Measurements from ENCODE around the gene TAX1BP1. TPM values are rescaled to one million over a fixed set of nuclear protein-coding genes. Genes with fewer than 3 reads are reported as not detected.
A peak's percentile ranks its signal among the peaks of the same experiment; 100 is the strongest.
"Not testable (repeated sequence)": the region's sequence is repeated elsewhere in the genome, so short reads cannot be mapped to it uniquely, and the experiment has no call there.

TAX1BP1 gene
- total RNA-seq, 1 donor from 2014 or later = 149 TPM

- peak; percentile 70 for DNase-seq (ENCODE audit: low spot score)
- intact Hi-C loops (cut with DNase I) = no loop called here
Observed at GRCh38 chr7:27834179-27834921, 94.4 kb downstream of the TAX1BP1 start.

GRCh38 chr7:27835376-27835775, 95.4 kb downstream of the TAX1BP1 start:
- DNase-seq (ENCODE audit: low spot score) = no peak
- intact Hi-C loops (cut with DNase I) = no loop called here

GRCh38 chr7:27836536-27836935, 96.6 kb downstream of the TAX1BP1 start:
- intact Hi-C loops (cut with DNase I) = no loop called here
- no peak for DNase-seq (ENCODE audit: low spot score)

- intact Hi-C loops (cut with DNase I) = no loop called here
- DNase-seq (ENCODE audit: low spot score) = no peak
Observed at GRCh38 chr7:27839099-27839498, 99.1 kb downstream of the TAX1BP1 start.

DNA sequence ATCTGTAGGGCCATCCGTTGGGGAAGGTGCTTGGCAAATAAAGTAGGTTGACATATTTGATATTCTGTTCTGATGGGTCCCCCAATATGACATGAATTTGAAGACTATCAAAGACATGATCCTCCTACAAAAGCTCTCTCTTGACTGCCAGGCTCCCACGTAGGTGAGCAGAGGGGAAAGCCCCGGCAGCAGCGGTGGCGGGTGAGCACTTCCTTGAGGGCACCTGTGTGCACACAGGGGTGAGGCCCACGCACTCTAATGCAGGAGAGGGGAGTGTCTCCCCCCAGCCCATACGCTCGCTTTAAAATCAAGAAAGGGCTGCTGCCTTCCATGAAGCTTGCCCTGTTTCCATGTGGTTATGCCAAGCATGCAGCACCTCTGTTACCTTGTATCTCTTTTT, 100.4 kb downstream of the TAX1BP1 start:
- intact Hi-C loops (cut with DNase I) = no loop called here
- no peak for DNase-seq (ENCODE audit: low spot score)

GRCh38 chr7:27840760-27841364, 100.9 kb downstream of the TAX1BP1 start:
- intact Hi-C loops (cut with DNase I) = no loop called here
- no peak for DNase-seq (ENCODE audit: low spot score)

DNA sequence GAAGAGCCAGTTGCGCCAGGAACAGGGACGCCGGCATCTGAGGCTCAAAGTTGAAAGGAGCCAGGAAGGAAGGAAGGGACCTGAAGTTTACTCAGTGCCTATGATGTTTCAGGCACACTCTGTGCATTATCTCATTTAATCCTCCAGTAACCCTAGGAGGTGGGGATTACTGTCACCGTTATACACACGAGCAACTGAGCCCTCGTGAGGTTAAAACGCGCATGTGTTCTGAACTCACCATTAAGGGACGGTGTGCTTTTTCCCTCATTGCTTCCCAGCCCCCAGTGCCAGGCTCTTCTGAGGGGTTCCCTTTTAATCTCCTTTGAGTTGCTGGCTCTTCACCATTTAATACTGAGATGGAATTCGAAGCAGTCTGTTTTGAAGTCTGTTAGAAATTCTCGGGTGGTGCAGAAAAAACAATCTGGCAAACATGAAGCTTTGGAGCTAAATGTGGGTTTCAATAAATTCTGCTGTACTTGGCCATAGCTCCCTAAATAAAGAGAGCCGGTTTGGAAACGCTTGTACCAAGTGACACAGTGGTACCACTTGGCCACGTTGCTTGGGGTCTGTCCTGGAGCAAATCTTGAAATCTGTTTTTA, 102.2 kb downstream of the TAX1BP1 start:
- intact Hi-C loops (cut with DNase I) = no loop called here
- no peak for DNase-seq (ENCODE audit: low spot score)

GRCh38 chr7:27842851-27843250, 102.9 kb downstream of the TAX1BP1 start:
- intact Hi-C loops (cut with DNase I) = no loop called here
- no peak for DNase-seq (ENCODE audit: low spot score)

DNA sequence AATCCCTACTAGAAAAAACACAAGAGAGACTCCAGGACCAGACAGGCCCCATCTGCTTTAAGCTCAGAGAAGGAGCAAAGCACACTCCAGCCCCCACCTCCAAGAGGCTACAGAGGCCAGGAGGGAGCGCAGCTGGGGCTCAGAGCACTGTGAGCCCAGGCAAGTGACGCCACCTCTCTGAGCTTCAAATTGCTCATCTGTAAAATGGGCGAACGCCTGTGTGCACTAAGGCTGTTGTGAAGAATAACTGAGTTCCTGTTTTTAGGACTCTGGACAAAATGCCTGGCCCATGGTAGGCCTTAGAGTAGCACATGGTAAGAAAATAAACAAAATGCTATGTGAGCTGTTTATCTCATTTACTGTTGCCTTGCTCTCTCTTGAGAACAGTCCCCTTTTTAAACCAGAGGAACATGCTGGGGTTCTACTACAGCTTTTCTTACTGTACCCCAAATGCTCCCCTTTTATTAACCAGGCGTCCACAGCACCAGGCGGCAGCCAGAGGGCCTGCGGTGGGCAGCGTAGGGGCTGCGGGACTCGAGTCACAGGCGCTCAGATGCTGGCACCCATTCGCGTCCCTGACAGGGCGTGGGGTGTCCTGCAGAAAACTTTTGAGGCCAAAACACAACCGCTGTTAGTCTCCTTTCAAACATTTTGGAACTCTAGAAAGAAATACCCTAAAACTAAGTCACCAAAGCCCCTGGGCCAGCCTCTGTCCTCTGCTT, 103.8 kb downstream of the TAX1BP1 start:
- intact Hi-C loops (cut with DNase I) = no loop called here
- DNase-seq (ENCODE audit: low spot score) = no peak

- DNase-seq (ENCODE audit: low spot score) = no peak
- intact Hi-C loops (cut with DNase I) = no loop called here
Observed at GRCh38 chr7:27846388-27846787, 106.4 kb downstream of the TAX1BP1 start.

GRCh38 chr7:27850531-27850930, 110.6 kb downstream of the TAX1BP1 start:
- intact Hi-C loops (cut with DNase I) = no loop called here
- DNase-seq (ENCODE audit: low spot score) = no peak

GRCh38 chr7:27856703-27857485, 116.9 kb downstream of the TAX1BP1 start:
- intact Hi-C loops (cut with DNase I) = not testable (repeated sequence)

GRCh38 chr7:27860800-27861199, 120.8 kb downstream of the TAX1BP1 start:
- intact Hi-C loops (cut with DNase I) = no loop called here
- DNase-seq (ENCODE audit: low spot score) = no peak

More at GRCh38 chr7:27856703-27857485, 116.9 kb downstream of the TAX1BP1 start:
- not testable (repeated sequence) for DNase-seq (ENCODE audit: low spot score)

GRCh38 chr7:27861747-27862146, 121.8 kb downstream of the TAX1BP1 start:
- intact Hi-C loops (cut with DNase I) = no loop called here

GRCh38 chr7:27863880-27864279, 123.9 kb downstream of the TAX1BP1 start:
- intact Hi-C loops (cut with DNase I) = no loop called here
- no peak for DNase-seq (ENCODE audit: low spot score)

More at GRCh38 chr7:27861747-27862146, 121.8 kb downstream of the TAX1BP1 start:
- no peak for DNase-seq (ENCODE audit: low spot score)

GRCh38 chr7:27866256-27866655, 126.3 kb downstream of the TAX1BP1 start:
- intact Hi-C loops (cut with DNase I) = no loop called here

DNA sequence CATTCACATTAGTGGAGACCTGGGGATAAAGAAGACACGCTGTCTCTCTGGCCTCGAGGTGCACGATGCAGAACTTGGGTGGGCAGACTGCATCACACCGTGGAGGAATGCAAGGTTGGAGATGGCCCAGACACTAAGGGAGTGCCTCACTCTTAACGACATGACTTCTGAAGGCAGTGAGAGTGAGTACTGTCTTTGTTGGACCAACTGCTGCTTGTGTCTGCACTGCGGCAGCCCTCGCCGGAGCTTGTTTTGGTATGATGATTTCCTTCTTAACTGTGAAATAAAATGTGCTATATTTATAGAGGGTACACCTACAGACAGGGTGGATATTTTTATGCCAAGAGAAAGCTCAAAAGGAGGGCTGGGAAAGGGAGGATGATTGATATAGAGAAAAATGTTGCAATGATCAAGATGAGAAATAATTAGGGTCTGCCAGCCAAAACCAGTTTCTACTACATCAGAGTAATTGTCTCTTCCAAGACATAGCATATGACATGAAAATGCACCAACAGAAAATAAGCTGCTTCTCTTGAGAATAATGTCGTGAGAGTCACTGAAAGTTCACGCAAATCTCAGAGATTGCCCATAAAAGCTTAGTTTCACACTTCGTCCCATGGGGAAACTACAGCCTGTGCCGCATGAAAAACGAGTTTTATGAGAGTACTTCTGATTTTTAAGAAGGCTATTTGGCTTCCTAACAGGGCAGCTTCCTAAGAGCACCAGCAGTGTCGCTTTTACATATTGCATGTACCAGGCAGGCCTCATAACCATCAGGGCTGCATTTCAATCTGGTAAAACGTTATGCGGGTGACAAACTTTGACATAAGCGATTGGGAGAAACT, 127.1 kb downstream of the TAX1BP1 start:
- intact Hi-C loops (cut with DNase I) = no loop called here
- no peak for DNase-seq (ENCODE audit: low spot score)

More at GRCh38 chr7:27866256-27866655, 126.3 kb downstream of the TAX1BP1 start:
- no peak for DNase-seq (ENCODE audit: low spot score)

GRCh38 chr7:27868131-27868550, 128.2 kb downstream of the TAX1BP1 start:
- DNase-seq (ENCODE audit: low spot score) = no peak
- intact Hi-C loops (cut with DNase I) = no loop called here

DNA sequence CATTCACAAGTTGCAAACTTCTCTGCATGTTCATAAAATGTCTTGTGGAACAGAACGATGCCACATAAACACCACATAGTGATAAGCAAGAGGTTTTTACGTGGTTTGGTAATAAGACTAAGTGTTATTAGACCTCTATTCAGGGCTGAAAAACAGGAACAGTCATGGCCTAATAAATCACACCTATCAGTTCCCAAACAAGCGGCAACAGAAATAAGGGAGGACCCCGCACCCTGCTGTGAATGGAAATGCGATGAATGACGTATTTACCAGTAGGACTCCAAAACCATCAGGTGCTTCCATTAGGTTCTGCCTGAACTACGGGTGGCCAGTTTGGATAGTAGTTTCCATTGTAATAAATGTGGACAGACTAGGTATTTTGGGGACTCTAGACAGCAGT, 129.1 kb downstream of the TAX1BP1 start:
- DNase-seq (ENCODE audit: low spot score) = no peak
- intact Hi-C loops (cut with DNase I) = no loop called here

Data from cardiac septum (tissue), 1 donor.